ENCODE measurements around the gene TAF4.

DNA sequence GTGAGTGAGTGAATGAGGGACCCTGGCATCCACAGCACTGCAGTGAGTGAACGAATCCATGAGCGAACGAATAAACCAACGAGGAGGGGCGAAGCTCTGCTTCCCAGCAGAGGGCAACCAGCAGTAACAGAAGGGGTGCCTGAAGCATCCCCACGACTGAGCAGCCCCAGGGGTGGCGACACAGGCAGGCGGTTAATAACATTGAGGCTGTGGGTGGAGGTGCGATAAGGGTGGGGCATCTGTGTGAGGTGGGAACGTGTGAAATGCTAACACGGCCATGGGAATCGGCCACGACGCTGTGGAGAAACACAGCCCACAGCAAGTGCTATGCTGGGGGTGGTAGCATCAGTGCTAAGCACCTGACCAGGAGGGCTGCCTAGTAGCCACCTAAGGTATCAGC is 75.9 kb downstream of the TAF4 start:
- TF ChIP-seq CTCF (IDR thresholded peaks at IDR 0.05) (no peak), POLR2AphosphoS5 (IDR thresholded peaks at IDR 0.05) (no peak)
